ENCODE measurements around the gene HUS1B.
A peak's percentile ranks its signal among the peaks of the same experiment; 100 is the strongest.

The HUS1B gene

DNA sequence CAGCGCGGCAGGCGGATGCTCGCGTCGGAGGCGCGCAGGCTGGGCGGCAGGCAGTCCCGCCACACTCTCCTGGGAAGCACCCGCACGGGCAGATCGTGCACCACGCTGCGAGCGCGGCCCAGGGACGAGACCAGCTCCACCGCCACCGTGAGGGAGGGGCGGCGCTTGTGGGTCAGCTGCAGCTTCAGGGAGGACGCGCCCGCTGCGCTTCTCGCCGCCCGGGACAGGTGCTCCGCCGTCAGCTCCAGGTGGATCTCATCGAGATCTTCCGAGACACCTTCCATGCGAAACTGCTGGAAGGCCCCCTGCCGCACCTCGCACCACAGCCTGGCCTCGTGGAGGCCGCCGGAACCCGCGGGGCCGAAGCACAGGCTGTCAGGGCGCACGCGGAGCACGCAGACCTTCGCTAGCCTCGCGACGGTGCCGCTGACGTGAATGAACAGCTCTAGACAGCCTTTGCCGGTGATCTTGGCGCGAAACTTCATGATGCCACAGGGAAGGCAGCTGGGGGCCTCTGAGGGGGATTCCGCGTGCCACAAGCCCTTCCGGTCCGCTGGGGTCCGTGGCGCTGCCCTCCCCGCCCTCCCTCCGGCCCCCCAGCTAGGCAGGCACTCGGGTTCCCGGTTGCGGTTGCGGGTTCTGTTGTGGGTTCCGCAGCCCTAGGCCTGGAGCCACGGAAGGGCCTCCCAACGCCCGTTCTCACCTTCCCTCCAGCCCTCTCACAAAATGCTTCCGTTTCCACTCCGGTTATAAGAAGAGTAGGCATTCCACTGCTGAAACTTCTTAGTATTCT is at the start of gene HUS1B:
Gene HUS1B (minus strand): TSS at position 641 of the 793 bp plus-strand sequence. CDS start 156 bp downstream, at position 485.
- no peak for DNase-seq (ENCODE audit: low read depth)
- TF ChIP-seq CTCF (conservative IDR thresholded peaks at IDR 0.05; ENCODE audit: low read depth, low read length), result no peak
- no peak within 1 kb of the TSS for H3K4me3 ChIP-seq (ENCODE audit: low read depth, low read length)

- TF ChIP-seq CTCF (conservative IDR thresholded peaks at IDR 0.05; ENCODE audit: low read depth, low read length), result no peak
- DNase-seq (ENCODE audit: low read depth), result peak; percentile 54
- H3K4me3 ChIP-seq (ENCODE audit: low read depth, low read length), result no peak overlapping the region
These were observed 49.2 kb upstream of the HUS1B start for GRCh38 chr6:706146-706545.

DNA sequence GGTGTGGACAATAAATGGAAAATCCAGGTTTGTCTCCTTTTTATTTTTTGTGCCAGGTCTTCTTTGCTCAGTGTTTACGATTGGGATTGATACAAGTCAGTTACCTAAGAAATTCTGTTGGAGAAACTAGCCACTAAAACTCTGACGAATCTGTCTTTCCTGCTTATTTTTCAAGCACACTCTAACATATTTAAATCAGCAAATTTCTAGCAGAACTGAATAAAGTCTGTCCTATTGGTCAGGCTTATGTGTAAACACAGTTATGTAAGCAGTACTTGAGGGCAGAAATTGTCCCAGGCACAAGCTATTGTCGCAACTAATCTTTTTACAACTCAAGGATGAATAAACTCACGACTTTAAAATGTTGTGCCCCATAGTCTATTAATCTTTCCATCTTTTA is 48.1 kb upstream of the HUS1B start:
- no peak for DNase-seq (ENCODE audit: low read depth)
- no peak for TF ChIP-seq CTCF (conservative IDR thresholded peaks at IDR 0.05; ENCODE audit: low read depth, low read length)
- H3K4me3 ChIP-seq (ENCODE audit: low read depth, low read length), result no peak overlapping the region

DNA sequence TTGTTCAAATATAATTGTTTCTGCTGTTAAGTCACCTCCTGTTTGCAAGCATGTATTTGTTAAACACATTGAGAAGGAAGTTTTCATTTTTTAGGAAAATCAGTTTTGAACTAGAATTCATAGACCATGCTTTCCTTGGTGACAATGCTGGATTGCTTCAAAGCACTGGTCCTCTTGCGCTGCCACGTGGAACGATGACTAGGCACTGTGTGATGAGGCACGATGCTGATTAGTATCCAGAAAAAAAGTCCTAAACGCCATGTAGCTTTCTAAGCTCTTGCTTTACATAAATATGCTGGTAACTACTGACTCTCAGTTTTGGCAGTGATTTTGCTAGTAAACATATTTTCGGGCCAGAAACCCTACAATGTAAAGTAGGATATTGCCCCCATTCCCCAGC is 47.1 kb upstream of the HUS1B start:
- no peak for DNase-seq (ENCODE audit: low read depth)
- H3K4me3 ChIP-seq (ENCODE audit: low read depth, low read length), result no peak overlapping the region
- no peak for TF ChIP-seq CTCF (conservative IDR thresholded peaks at IDR 0.05; ENCODE audit: low read depth, low read length)

DNA sequence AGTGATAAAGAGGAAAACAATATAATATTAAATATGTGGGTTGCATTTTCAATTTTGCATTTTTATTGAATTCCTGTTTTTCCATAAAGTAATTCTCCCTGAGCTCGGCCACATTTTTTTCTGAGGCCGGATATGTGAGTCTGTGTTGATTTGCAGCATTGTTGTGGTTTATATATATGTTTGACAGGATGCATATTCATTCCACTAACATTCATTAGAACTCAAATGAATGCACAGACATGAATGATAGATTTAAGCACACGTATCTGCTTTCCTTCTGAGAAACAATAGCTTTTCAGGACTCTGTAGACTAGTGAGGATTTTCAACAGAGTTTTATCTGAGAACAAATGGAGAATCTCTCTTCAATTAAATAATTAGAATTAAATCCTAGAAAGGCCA is 46.7 kb upstream of the HUS1B start:
- TF ChIP-seq CTCF (conservative IDR thresholded peaks at IDR 0.05; ENCODE audit: low read depth, low read length), result no peak
- no peak for DNase-seq (ENCODE audit: low read depth)
- H3K4me3 ChIP-seq (ENCODE audit: low read depth, low read length), result no peak overlapping the region

DNA sequence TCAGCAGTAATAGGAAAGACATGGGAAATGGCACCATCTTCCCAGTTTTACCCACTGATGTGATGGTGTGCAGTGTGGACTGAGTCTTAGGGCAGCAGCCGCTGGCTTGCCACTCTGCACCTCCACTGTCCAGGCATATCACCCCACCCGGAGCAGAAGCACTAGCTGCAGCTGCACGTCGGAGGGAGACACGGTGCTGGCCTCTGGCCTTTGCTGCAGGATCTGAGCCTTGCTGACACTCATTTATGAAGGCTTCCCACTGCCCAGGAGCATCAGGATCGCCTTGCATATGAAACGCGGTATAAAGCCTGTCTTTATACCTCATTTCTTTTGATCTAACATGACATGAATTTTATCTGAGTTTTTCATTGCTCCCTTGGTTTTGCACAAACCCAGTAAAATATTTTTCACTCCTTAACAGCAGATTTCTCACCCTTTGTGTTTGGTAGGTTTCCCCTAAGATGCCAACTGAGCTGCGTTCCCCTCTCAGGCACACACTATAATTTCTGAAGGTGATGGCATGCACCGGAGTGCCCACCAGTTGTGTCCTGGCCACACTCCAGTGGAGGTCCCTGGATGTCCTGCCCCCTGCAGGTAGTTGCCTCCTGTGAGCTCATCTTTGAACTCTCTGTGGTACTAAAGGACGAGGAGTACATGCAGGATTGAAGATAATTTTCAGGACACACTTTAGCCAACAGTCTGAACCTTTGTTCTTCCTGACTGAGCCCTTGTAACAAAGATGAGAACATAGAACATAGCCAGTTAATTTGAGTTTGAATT is 45.0 kb upstream of the HUS1B start:
- no peak overlapping the region for H3K4me3 ChIP-seq (ENCODE audit: low read depth, low read length)
- peak; percentile 36 for TF ChIP-seq CTCF (conservative IDR thresholded peaks at IDR 0.05; ENCODE audit: low read depth, low read length)
- no peak for DNase-seq (ENCODE audit: low read depth)

Data from choroid plexus epithelial cell (primary cell).